HCT116 (cell line): ENCODE results near the gene KCNJ10. TPM values are rescaled to one million over a fixed set of nuclear protein-coding genes. Genes with fewer than 3 reads are reported as not detected.
A peak's percentile ranks its signal among the peaks of the same experiment; 100 is the strongest.

ENCODE experiments used
- ATAC-seq: fragments of 200-7000 bp; cut with Tn5 transposase; 2 replicates; pipeline ENCODE4 v1.9.1; 2020; ENCODE audit warnings: mild to moderate bottlenecking, moderate library complexity
- BruUV-seq: library from RNA; stranded (reverse); fragments of 400-500 nt; replicated peaks from 2 replicates; lab custom pipeline; 2021; lab: Mats Ljungman, UMichigan
- CTCF ChIA-PET: fragments of 300-600 bp; sonication (Branson Sonifier 250); formaldehyde crosslinking; loops from one replicate; lab custom pipeline; 2021; ENCODE audit warnings: antibody characterized with exemption; lab: Charles Lee
- POLR2A ChIA-PET: fragments of 300-600, 350-600 bp; sonication (Branson Sonifier 250); formaldehyde crosslinking; loops from one replicate; lab custom pipeline; 2021; ENCODE audit warnings: antibody characterized with exemption; lab: Charles Lee
- RAD21 ChIA-PET, 2 experiments: fragments of 300-600 bp; sonication (Branson Sonifier 250); formaldehyde crosslinking; loops; one replicate each; lab custom pipeline; 2023; ENCODE audit warnings: low total read pairs in 2 of 2; ENCODE audit not compliant: uncharacterized antibody in 2 of 2, unreplicated experiment in 2 of 2, low non-redundant PET in 1 of 2; lab: Charles Lee
- DNase-seq: peaks from one replicate; pipeline ENCODE4 v3.0.0-alpha.2; 2010; ENCODE audit warnings: low read depth, low spot score
- H2AFZ ChIP-seq: fragments of 200-600 bp; shearing (Covaris generic), sonication (generic); 2 replicates; pipeline ENCODE4 v1.6.1; 2017; ENCODE audit warnings: low read depth, mixed run types, mixed read lengths, antibody characterized with exemption, low read length; ENCODE audit not compliant: poor library complexity, severe bottlenecking
- H3K27ac ChIP-seq: 2 replicates; pipeline ENCODE4 v1.5.1; 2012; ENCODE audit warnings: low read depth, low read length
- H3K27me3 ChIP-seq: fragments of 200-600 bp; sonication (generic); 2 replicates; pipeline ENCODE4 v1.6.1; 2016; ENCODE audit warnings: mixed run types, low read length, mixed read lengths; ENCODE audit not compliant: insufficient read depth
- H3K36me3 ChIP-seq, 2 experiments: fragments of 200-500 bp in 1 of 2; fragments of 200-600 bp in 1 of 2; sonication (Bioruptor generic) in 1 of 2; sonication (generic) in 1 of 2; 2 replicates each; pipeline versions ENCODE4 v1.5.1 to v1.6.1; 2014 to 2016; ENCODE audit warnings: low read length in 2 of 2, inconsistent platforms in 1 of 2, mixed read lengths in 1 of 2, mixed run types in 1 of 2; ENCODE audit not compliant: insufficient read depth in 2 of 2, control insufficient read depth in 1 of 2
- H3K4me1 ChIP-seq, 2 experiments: fragments of 200-600 bp in 1 of 2; sonication (generic) in 1 of 2; 2 replicates each; pipeline versions ENCODE4 v1.5.1 to v1.6.1; 2012 to 2017; ENCODE audit warnings: low read length in 2 of 2, inconsistent platforms in 1 of 2, mild to moderate bottlenecking in 1 of 2, mixed read lengths in 1 of 2, mixed run types in 1 of 2, moderate library complexity in 1 of 2; ENCODE audit not compliant: insufficient read depth in 2 of 2, control insufficient read depth in 1 of 2
- H3K4me2 ChIP-seq: fragments of 200-600 bp; sonication (generic); 2 replicates; pipeline ENCODE4 v1.6.1; 2017; ENCODE audit warnings: mixed run types, low read length, mixed read lengths
- H3K4me3 ChIP-seq, 2 experiments: fragments of 200-600 bp in 1 of 2; sonication (generic) in 1 of 2; replicated peaks in 1 of 2; 2 replicates each; pipeline ENCODE4 v1.5.1; 2011 to 2016; ENCODE audit warnings: low read length in 2 of 2, control low read depth in 1 of 2, low read depth in 1 of 2, mild to moderate bottlenecking in 1 of 2, mixed read lengths in 1 of 2, mixed run types in 1 of 2
- H3K79me2 ChIP-seq: fragments of 200-600 bp; sonication (generic); 2 replicates; pipeline ENCODE4 v1.6.1; 2017; ENCODE audit warnings: mild to moderate bottlenecking, mixed run types, low read length, moderate library complexity, mixed read lengths; ENCODE audit not compliant: insufficient read depth
- H3K9ac ChIP-seq: fragments of 200-600 bp; sonication (generic); 2 replicates; pipeline ENCODE4 v1.6.1; 2016; ENCODE audit warnings: low read length, mixed read lengths
- H3K9me2 ChIP-seq: fragments of 200-600 bp; sonication (generic), shearing (Covaris generic); 2 replicates; pipeline ENCODE4 v1.6.1; 2017; ENCODE audit warnings: mixed run types, mild to moderate bottlenecking, moderate library complexity; ENCODE audit not compliant: insufficient read depth
- H3K9me3 ChIP-seq, 2 experiments: fragments of 200-500 bp in 1 of 2; fragments of 200-600 bp in 1 of 2; sonication (Bioruptor generic) in 1 of 2; sonication (generic) in 1 of 2; 2 replicates each; pipeline ENCODE4 v1.6.1; 2014 to 2017; ENCODE audit warnings: low read length in 2 of 2, mixed read lengths in 2 of 2, inconsistent platforms in 1 of 2, low read depth in 1 of 2, mild to moderate bottlenecking in 1 of 2, mixed run types in 1 of 2, moderate library complexity in 1 of 2; ENCODE audit not compliant: control insufficient read depth in 1 of 2, insufficient read depth in 1 of 2
- H4K20me1 ChIP-seq: fragments of 200-600 bp; sonication (generic), shearing (Covaris generic); 2 replicates; pipeline ENCODE4 v1.6.1; 2017; ENCODE audit warnings: mixed run types, mild to moderate bottlenecking, moderate library complexity; ENCODE audit not compliant: insufficient read depth
- EZH2 ChIP-seq: fragments of 200-600 bp; sonication (generic); IDR thresholded peaks from 2 replicates; pipeline ENCODE4 v1.6.1; 2017; ENCODE audit warnings: antibody characterized with exemption, mixed run types
- FOSL1 ChIP-seq: IDR thresholded peaks from 2 replicates; pipeline ENCODE4 v1.6.1; 2012; ENCODE audit warnings: low read depth
- intact Hi-C: fragments of 100-400 bp; cut with micrococcal nuclease; formaldehyde crosslinking; loops from 2 replicates; pipeline ENCODE4 v1.10.0; 2022
- total RNA-seq: library from RNA; stranded (reverse); gene quantifications from one replicate; pipeline ENCODE4 v1.2.1, GENCODE V29; 2021; ENCODE audit not compliant: unreplicated experiment
- TF ChIP-seq, protein P1 (sequence below): IDR thresholded peaks from 2 replicates; pipeline ENCODE4 v1.6.1; 2012; ENCODE audit warnings: low read depth

KCNJ10 gene
- total RNA-seq, 1 experiment from 2014 or later, result 0.57 TPM

DNA sequence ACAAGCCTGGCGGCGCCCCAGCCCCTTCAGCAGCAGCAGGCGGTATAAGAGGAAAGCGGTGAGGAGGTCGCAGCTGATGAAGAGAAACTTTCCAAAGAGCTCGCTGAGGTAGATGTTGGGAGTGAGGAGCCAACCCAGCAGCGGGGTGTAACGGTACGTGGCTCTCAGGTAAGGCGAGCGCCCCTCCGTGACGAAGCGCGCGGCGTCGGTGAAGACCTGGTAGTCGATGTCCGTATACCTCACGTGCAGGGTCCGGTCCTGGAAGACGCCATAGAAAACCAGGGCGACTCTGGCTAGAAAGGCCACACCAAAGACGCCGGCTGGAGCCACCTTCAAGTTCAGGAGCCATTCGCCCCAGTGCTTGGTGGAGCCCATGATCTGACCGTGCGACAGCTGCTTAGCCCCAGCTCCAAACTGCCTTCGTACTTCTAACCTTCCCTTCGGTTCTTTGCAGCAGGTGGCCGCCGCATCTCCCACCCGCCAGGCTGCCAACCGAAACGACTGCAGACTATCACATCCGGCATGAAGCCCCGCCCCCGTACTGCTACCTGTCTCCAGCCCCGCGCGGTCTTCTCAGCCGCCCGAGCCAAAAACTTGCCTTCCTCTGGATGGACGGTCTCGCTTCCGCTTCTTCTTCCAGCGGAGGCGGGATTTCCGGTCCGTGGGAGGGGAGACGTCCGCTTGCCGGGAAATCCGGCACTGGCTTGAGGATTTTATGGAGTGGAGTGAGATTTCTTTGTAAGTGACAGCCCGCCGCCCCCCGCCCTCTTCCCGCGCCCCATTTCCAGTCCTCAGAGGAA is 38.4 kb downstream of the KCNJ10 start, which contains the start of gene PIGM (continued):
- TF ChIP-seq, protein P1, sequence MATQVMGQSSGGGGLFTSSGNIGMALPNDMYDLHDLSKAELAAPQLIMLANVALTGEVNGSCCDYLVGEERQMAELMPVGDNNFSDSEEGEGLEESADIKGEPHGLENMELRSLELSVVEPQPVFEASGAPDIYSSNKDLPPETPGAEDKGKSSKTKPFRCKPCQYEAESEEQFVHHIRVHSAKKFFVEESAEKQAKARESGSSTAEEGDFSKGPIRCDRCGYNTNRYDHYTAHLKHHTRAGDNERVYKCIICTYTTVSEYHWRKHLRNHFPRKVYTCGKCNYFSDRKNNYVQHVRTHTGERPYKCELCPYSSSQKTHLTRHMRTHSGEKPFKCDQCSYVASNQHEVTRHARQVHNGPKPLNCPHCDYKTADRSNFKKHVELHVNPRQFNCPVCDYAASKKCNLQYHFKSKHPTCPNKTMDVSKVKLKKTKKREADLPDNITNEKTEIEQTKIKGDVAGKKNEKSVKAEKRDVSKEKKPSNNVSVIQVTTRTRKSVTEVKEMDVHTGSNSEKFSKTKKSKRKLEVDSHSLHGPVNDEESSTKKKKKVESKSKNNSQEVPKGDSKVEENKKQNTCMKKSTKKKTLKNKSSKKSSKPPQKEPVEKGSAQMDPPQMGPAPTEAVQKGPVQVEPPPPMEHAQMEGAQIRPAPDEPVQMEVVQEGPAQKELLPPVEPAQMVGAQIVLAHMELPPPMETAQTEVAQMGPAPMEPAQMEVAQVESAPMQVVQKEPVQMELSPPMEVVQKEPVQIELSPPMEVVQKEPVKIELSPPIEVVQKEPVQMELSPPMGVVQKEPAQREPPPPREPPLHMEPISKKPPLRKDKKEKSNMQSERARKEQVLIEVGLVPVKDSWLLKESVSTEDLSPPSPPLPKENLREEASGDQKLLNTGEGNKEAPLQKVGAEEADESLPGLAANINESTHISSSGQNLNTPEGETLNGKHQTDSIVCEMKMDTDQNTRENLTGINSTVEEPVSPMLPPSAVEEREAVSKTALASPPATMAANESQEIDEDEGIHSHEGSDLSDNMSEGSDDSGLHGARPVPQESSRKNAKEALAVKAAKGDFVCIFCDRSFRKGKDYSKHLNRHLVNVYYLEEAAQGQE, result no peak

DNA sequence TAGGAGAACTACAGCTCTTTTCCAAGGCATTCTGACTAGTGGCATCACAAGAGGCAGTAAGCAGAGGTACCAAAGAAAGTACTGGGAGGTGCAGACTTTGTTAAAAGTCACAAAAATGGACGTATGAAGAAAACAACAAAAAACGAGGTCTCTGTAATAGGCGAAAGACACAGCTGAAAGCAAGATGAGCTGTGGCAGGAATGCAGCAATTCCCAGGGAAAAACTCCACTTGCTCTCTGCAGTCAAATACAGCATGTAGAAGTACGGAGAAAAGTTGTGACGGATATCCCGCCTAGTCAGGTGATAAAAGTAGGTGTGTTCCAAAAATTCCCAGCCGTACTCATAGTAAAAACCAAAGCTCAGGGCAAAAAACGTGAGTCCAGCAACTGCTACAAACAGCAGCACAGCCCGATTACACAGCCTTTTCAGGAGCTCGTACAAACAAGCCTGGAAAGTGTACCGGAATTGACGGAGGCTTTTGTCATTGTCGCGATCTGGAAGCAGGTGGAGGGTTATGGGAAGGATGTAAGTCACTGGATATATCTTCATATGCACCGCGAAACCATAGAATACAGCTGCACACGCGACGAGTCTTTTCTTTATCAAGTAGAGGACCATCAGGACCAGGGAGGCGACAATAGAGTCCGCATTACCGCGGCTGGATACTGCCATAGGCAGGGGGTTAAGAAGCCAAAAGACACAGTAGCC is 39.1 kb downstream of the KCNJ10 start:
- POLR2A ChIA-PET, result interaction anchor here (1.3 kb wide), 1 partner anchor 11 kb away, joined by 4 read pairs; no protein-coding TSS in a partner anchor
- RAD21 ChIA-PET, result no interaction called here

More for the DNA sequence above, 39.1 kb downstream of the KCNJ10 start:
- ATAC-seq, result peak; percentile 12
- peaks cover 5 to 18% of the 10 kb centered on the region in 2 experiments; a peak in 3 of 4 replicates for H3K4me1 ChIP-seq
- H3K79me2 ChIP-seq, result peaks cover 19% of the 10 kb centered on the region
- H3K4me3 ChIP-seq, result peak overlapping the region; percentile 81 to 87
- no peaks in the 10 kb centered on the region for H3K36me3 ChIP-seq
- peak overlapping the region; percentile 20 for H2AFZ ChIP-seq
- no peaks in the 10 kb centered on the region for H4K20me1 ChIP-seq
- H3K27ac ChIP-seq, result peak overlapping the region; percentile 62
- CTCF ChIA-PET, result interaction anchor here (1.1 to 2.9 kb wide), 3 partner anchors 15 to 25 kb away, joined by 3 to 9 read pairs (median 6); no protein-coding TSS in a partner anchor
- no peaks in the 10 kb centered on the region for H3K9me3 ChIP-seq
- peak overlapping the region; percentile 65 for H3K9ac ChIP-seq
- H3K9me2 ChIP-seq, result no peaks in the 10 kb centered on the region
- intact Hi-C loops, result no loop called here
- no peak for DNase-seq
- no peaks in the 10 kb centered on the region for H3K27me3 ChIP-seq
- BruUV-seq, result no TSS peak
- TF ChIP-seq FOSL1 (no peak), EZH2 (no peak)
- H3K4me2 ChIP-seq, result peak overlapping the region; percentile 95
